GM12878 (cell line): ENCODE results near the gene SORBS1.

Experiments used
- RAD21 ChIP-seq: IDR thresholded peaks from 2 replicates; pipeline ENCODE4 v1.6.1; 2011; ENCODE audit warnings: mild to moderate bottlenecking, low read depth, low read length, moderate library complexity; ENCODE audit not compliant: insufficient read depth
- TF ChIP-seq, protein P1 (sequence below): fragments of 450-650 bp; IDR thresholded peaks from 2 replicates; pipeline ENCODE4 v1.6.1; 2018; ENCODE audit warnings: borderline replicate concordance, mild to moderate bottlenecking; ENCODE audit not compliant: partially characterized antibody
- TF ChIP-seq, protein P2 (sequence below): IDR thresholded peaks from 2 replicates; pipeline ENCODE4 v1.6.1; 2011; ENCODE audit warnings: mild to moderate bottlenecking, low read depth, low read length, moderate library complexity; ENCODE audit not compliant: insufficient replicate concordance
- TF ChIP-seq, protein P3 (sequence below), 3 experiments: IDR thresholded peaks in 2 of 3; conservative IDR thresholded peaks in 1 of 3; 2 replicates each; pipeline ENCODE4 v1.5.1; 2011; ENCODE audit warnings: low read depth in 3 of 3, low read length in 3 of 3, mild to moderate bottlenecking in 3 of 3, control low read depth in 2 of 3, moderate library complexity in 2 of 3, inconsistent platforms in 1 of 3, mixed read lengths in 1 of 3; ENCODE audit not compliant: control insufficient read depth in 2 of 3, insufficient read depth in 1 of 3; ENCODE audit errors: extremely low read depth in 1 of 3

DNA sequence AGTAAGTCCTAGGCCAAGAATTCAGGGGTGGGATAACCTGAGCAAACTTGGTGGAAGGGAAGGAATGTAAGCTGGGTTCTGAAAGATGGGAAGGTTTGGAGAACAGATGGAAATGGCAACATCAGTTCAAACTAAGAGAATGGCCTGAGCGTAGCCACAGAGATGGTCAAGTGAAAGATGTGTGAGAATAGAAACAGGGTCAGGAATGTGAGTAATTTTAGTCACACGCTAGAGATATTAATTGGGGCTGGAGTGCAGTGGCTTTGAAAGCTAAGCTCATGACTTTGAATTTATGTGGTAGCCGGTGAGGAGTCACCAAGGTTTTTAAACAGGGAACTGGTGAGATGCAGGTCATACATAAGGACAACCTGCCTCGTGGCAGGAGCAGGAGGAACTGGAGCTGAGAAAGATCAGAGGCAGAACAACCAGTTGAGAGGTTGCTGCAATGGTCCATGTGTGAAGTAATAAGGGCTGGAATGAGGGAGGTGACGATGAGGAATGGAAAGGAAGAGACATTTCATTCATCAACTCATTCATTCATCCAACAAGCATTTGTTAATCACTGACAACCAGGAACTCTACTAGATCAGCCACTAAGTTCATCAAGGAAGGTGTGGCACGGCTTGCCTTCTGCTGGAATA lies 12.9 kb upstream of the SORBS1 start:
- TF ChIP-seq, protein P1, sequence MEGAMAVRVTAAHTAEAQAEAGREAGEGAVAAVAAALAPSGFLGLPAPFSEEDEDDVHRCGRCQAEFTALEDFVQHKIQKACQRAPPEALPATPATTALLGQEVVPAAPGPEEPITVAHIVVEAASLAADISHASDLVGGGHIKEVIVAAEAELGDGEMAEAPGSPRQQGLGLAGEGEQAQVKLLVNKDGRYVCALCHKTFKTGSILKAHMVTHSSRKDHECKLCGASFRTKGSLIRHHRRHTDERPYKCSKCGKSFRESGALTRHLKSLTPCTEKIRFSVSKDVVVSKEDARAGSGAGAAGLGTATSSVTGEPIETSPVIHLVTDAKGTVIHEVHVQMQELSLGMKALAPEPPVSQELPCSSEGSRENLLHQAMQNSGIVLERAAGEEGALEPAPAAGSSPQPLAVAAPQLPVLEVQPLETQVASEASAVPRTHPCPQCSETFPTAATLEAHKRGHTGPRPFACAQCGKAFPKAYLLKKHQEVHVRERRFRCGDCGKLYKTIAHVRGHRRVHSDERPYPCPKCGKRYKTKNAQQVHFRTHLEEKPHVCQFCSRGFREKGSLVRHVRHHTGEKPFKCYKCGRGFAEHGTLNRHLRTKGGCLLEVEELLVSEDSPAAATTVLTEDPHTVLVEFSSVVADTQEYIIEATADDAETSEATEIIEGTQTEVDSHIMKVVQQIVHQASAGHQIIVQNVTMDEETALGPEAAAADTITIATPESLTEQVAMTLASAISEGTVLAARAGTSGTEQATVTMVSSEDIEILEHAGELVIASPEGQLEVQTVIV = no peak
- TF ChIP-seq, protein P2, sequence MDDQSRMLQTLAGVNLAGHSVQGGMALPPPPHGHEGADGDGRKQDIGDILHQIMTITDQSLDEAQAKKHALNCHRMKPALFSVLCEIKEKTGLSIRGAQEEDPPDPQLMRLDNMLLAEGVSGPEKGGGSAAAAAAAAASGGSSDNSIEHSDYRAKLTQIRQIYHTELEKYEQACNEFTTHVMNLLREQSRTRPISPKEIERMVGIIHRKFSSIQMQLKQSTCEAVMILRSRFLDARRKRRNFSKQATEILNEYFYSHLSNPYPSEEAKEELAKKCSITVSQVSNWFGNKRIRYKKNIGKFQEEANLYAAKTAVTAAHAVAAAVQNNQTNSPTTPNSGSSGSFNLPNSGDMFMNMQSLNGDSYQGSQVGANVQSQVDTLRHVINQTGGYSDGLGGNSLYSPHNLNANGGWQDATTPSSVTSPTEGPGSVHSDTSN = no peak
- no peak for TF ChIP-seq RAD21
- TF ChIP-seq, protein P3, sequence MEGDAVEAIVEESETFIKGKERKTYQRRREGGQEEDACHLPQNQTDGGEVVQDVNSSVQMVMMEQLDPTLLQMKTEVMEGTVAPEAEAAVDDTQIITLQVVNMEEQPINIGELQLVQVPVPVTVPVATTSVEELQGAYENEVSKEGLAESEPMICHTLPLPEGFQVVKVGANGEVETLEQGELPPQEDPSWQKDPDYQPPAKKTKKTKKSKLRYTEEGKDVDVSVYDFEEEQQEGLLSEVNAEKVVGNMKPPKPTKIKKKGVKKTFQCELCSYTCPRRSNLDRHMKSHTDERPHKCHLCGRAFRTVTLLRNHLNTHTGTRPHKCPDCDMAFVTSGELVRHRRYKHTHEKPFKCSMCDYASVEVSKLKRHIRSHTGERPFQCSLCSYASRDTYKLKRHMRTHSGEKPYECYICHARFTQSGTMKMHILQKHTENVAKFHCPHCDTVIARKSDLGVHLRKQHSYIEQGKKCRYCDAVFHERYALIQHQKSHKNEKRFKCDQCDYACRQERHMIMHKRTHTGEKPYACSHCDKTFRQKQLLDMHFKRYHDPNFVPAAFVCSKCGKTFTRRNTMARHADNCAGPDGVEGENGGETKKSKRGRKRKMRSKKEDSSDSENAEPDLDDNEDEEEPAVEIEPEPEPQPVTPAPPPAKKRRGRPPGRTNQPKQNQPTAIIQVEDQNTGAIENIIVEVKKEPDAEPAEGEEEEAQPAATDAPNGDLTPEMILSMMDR (IDR thresholded peaks at IDR 0.05 in 2 of 3, conservative IDR thresholded peaks at IDR 0.05 in 1 of 3; ENCODE audit: control insufficient read depth in 2 of 3, extremely low read depth in 1 of 3, insufficient read depth in 1 of 3, low read depth in 3 of 3, low read length in 3 of 3) = no peak
